GM18867 (cell line): ENCODE measurements around the gene TEX261.
A peak's percentile ranks its signal among the peaks of the same experiment; 100 is the strongest.
"Not testable (repeated sequence)": the region's sequence is repeated elsewhere in the genome, so short reads cannot be mapped to it uniquely, and the experiment has no call there.

Experiments used
- ATAC-seq: cut with Tn5 transposase; IDR thresholded peaks from one replicate; pipeline ENCODE4 v1.9.1; 2021; ENCODE audit warnings: mild to moderate bottlenecking, moderate library complexity; ENCODE audit not compliant: unreplicated experiment

Gene TEX261

GRCh38 chr2:70994699-70995425 lies at the start of gene TEX261:
Gene TEX261 (minus strand): TSS chr2:70994873. CDS start chr2:70994757, 116 bp downstream.
- ATAC-seq = peak; percentile 95

GRCh38 chr2:71043531-71044407 lies 49.1 kb upstream of the TEX261 start:
- ATAC-seq = no peak

- ATAC-seq = no peak
Observed at GRCh38 chr2:71042287-71042686, 47.6 kb upstream of the TEX261 start.

GRCh38 chr2:71036296-71036695 lies 41.6 kb upstream of the TEX261 start:
- ATAC-seq = not testable (repeated sequence)

- ATAC-seq = not testable (repeated sequence)
Observed at GRCh38 chr2:71023553-71024243, 29.0 kb upstream of the TEX261 start.

GRCh38 chr2:71021394-71021793 lies 26.7 kb upstream of the TEX261 start:
- not testable (repeated sequence) for ATAC-seq

GRCh38 chr2:71019989-71020388 lies 25.3 kb upstream of the TEX261 start:
- not testable (repeated sequence) for ATAC-seq

- no peak for ATAC-seq
Observed at GRCh38 chr2:71018625-71019024, 24.0 kb upstream of the TEX261 start.

- not testable (repeated sequence) for ATAC-seq
Observed at GRCh38 chr2:71011786-71012185, 17.1 kb upstream of the TEX261 start.

GRCh38 chr2:71008342-71008741 lies 13.7 kb upstream of the TEX261 start:
- no peak for ATAC-seq

- ATAC-seq = no peak
Observed at GRCh38 chr2:71006955-71007799, 12.5 kb upstream of the TEX261 start.

GRCh38 chr2:71006323-71006722 lies 11.7 kb upstream of the TEX261 start:
- no peak for ATAC-seq

- no peak for ATAC-seq
Observed at GRCh38 chr2:71005271-71006202, 10.9 kb upstream of the TEX261 start.

- ATAC-seq = no peak
Observed at GRCh38 chr2:71004857-71005256, 10.2 kb upstream of the TEX261 start.

- ATAC-seq = no peak
Observed at GRCh38 chr2:71003966-71004755, 9.5 kb upstream of the TEX261 start.

GRCh38 chr2:71003396-71003795 lies 8.7 kb upstream of the TEX261 start:
- no peak for ATAC-seq

GRCh38 chr2:71001981-71002570 lies 7.4 kb upstream of the TEX261 start:
- no peak for ATAC-seq

GRCh38 chr2:71001592-71001927 lies 6.9 kb upstream of the TEX261 start:
- no peak for ATAC-seq
